NK-92 treated with Interleukin-12 subunit alpha and Interleukin-12 subunit beta, amount 100 ng/mL, for 24 hours (cell line): ENCODE results near the gene ARCN1.
"Not testable (repeated sequence)": the region's sequence is repeated elsewhere in the genome, so short reads cannot be mapped to it uniquely, and the experiment has no call there.

Source experiments
- DNase-seq: peaks from one replicate; lab custom pipeline; 2025; lab: John Stamatoyannopoulos, UW

Gene ARCN1

GRCh38 chr11:118544647-118545010 is 27.6 kb upstream of the ARCN1 start:
- no peak for DNase-seq

GRCh38 chr11:118545533-118545932 is 26.7 kb upstream of the ARCN1 start:
- DNase-seq = no peak

- DNase-seq = no peak
Measured at GRCh38 chr11:118547132-118547531, 25.1 kb upstream of the ARCN1 start.

- DNase-seq = no peak
Measured at GRCh38 chr11:118552341-118552740, 19.9 kb upstream of the ARCN1 start.

GRCh38 chr11:118560806-118561205 is 11.4 kb upstream of the ARCN1 start:
- DNase-seq = no peak

GRCh38 chr11:118565051-118565450 is 7.2 kb upstream of the ARCN1 start:
- DNase-seq = no peak

GRCh38 chr11:118569670-118570069 is 2.5 kb upstream of the ARCN1 start:
- no peak for DNase-seq

GRCh38 chr11:118570787-118571186 is 1.4 kb upstream of the ARCN1 start:
- DNase-seq = no peak

- not testable (repeated sequence) for DNase-seq
Measured at GRCh38 chr11:118571701-118572060, 528 bp upstream of the ARCN1 start.

GRCh38 chr11:118572981-118573550 is 857 bp downstream of the ARCN1 start:
- no peak for DNase-seq

GRCh38 chr11:118574636-118575035 is 2.4 kb downstream of the ARCN1 start:
- DNase-seq = no peak

- not testable (repeated sequence) for DNase-seq
Measured at GRCh38 chr11:118577995-118578394, 5.8 kb downstream of the ARCN1 start.

- no peak for DNase-seq
Measured at GRCh38 chr11:118581057-118581456, 8.8 kb downstream of the ARCN1 start.

- DNase-seq = no peak
Measured at GRCh38 chr11:118587952-118588351, 15.7 kb downstream of the ARCN1 start.

- no peak for DNase-seq
Measured at GRCh38 chr11:118592616-118593367, 20.6 kb downstream of the ARCN1 start.

- not testable (repeated sequence) for DNase-seq
Measured at GRCh38 chr11:118594984-118595383, 22.8 kb downstream of the ARCN1 start.

GRCh38 chr11:118596224-118597146 is 24.3 kb downstream of the ARCN1 start:
- DNase-seq = no peak

GRCh38 chr11:118597556-118597955 is 25.3 kb downstream of the ARCN1 start:
- DNase-seq = no peak

- DNase-seq = no peak
Measured at GRCh38 chr11:118602331-118602730, 30.1 kb downstream of the ARCN1 start.

- not testable (repeated sequence) for DNase-seq
Measured at GRCh38 chr11:118603709-118604108, 31.5 kb downstream of the ARCN1 start.

- DNase-seq = no peak
Measured at GRCh38 chr11:118604566-118604965, 32.4 kb downstream of the ARCN1 start.

GRCh38 chr11:118605116-118605867 is 33.1 kb downstream of the ARCN1 start:
- no peak for DNase-seq
